A673 (cell line): ENCODE data around the gene ATP8A2.

Experiments
- CTCF ChIP-seq: fragments of 300-800, 200-600 bp; sonication (generic); conservative IDR thresholded peaks from 2 replicates; pipeline ENCODE4 v1.5.1; 2017; ENCODE audit warnings: low read depth, mild to moderate bottlenecking, antibody characterized with exemption, low read length, moderate library complexity, mixed read lengths
- EZH2 ChIP-seq: fragments of 200-600 bp; sonication (generic); IDR thresholded peaks from 2 replicates; pipeline ENCODE4 v1.6.1; 2017; ENCODE audit warnings: borderline replicate concordance, low read depth, mild to moderate bottlenecking, mixed read lengths, antibody characterized with exemption, low read length; ENCODE audit not compliant: poor library complexity, severe bottlenecking

- no peak for TF ChIP-seq CTCF
- TF ChIP-seq EZH2 = no peak
Observed at GRCh38 chr13:25365720-25366235, 6.0 kb upstream of the ATP8A2 start.
